ENCODE data around the gene NCBP2L.

The NCBP2L gene

DNA sequence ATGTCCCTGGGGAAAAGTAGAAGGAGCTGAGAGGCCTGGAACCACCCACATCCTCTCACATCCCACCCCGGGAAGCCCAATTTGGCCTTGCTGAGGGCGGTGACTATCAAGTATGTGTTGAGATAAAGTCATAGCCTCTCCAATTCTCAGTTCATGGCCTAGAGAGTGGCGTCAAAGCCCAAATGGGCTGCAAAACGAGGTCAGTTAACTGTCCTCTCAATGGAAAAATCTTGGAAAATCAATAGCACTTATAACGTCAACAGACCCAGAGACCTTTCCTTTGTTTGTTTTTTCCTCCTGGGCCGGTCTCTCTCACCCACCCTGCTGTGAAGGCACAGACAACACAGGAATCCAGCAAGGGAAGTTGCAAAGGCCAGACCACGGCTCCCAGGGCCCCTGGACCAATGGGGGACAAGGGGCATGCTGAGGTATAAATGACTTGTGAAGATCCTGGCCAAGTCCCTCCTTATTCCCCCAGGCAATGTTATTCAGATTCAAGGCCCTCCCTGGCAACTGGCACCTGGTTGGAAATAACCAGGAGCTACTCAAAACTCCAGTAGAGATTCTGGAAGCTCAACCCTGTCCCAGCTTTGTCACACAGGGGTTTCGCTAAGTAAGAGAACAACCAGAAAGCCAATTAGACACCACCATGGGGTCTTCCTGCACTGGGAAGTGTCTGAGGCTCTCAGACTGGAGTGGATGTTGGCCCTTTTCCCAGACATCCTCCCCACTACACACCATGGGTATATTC is 40.6 kb upstream of the NCBP2L start:
- TF ChIP-seq POU2F2 (IDR thresholded peaks at IDR 0.05; ENCODE audit: low read depth, low read length) = no peak
- TF ChIP-seq TAF1 (IDR thresholded peaks at IDR 0.05; ENCODE audit: low read depth, low read length) = no peak
- TF ChIP-seq POLR2A (IDR thresholded peaks at IDR 0.05; ENCODE audit: low read depth, low read length) = no peak
- no peak for TF ChIP-seq PAX5 (IDR thresholded peaks at IDR 0.05; ENCODE audit: insufficient read depth, low read length, severe bottlenecking)
- TF ChIP-seq SPI1 (IDR thresholded peaks at IDR 0.05; ENCODE audit: low read depth, low read length) = no peak
- TF ChIP-seq POLR2AphosphoS5 (IDR thresholded peaks at IDR 0.05; ENCODE audit: low read depth, low read length) = no peak
- no peak for FAIRE-seq
- DNase-seq (ENCODE audit: insufficient read length, low spot score) = no peak

DNA sequence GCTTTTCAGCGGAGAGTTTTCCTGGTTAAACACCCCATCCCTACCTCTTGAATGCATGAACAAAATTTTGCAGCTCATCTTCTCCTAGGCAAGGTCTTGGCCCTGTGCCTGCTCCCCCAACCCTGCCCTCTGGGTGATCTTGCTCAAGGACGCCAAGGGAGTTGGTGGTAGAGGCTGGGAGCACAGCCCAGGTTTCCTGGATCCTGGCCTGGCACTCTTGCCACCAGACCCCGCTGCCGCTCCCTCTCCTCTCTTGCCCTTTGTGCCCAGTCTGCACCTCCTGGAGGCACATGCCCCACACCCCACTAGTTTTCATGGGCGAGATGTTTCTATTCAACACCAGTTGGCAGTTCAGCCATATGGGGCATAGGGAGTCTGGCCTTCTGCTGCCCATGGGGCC is 39.3 kb upstream of the NCBP2L start:
- no peak for TF ChIP-seq PAX5 (IDR thresholded peaks at IDR 0.05; ENCODE audit: insufficient read depth, low read length, severe bottlenecking)
- TF ChIP-seq SPI1 (IDR thresholded peaks at IDR 0.05; ENCODE audit: low read depth, low read length) = no peak
- no peak for TF ChIP-seq POU2F2 (IDR thresholded peaks at IDR 0.05; ENCODE audit: low read depth, low read length)
- TF ChIP-seq POLR2A (IDR thresholded peaks at IDR 0.05; ENCODE audit: low read depth, low read length) = no peak
- TF ChIP-seq TAF1 (IDR thresholded peaks at IDR 0.05; ENCODE audit: low read depth, low read length) = no peak
- TF ChIP-seq POLR2AphosphoS5 (IDR thresholded peaks at IDR 0.05; ENCODE audit: low read depth, low read length) = no peak
- peak; percentile 40 for FAIRE-seq
- no peak for DNase-seq (ENCODE audit: insufficient read length, low spot score)

DNA sequence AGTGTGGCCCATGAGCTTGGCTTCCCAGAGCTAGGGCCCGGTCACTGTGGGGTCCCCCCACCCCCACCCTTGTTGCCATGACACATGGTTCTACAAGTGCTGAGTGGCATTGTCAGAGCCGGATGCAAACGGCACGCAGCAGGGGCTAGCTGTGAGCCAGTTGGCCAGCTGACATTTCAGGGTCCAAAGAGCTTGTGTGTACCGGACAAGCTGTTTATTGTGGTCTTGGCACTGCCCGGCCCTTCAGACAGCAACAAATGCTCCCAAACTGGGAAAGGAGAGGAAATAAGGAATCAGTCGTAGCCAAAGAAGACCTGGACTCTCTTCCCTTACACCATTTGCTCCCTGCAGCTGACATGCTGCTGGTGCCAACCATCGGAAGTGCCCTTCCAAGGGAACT is 38.8 kb upstream of the NCBP2L start:
- TF ChIP-seq PAX5 (IDR thresholded peaks at IDR 0.05; ENCODE audit: insufficient read depth, low read length, severe bottlenecking) (no peak), SPI1 (IDR thresholded peaks at IDR 0.05; ENCODE audit: low read depth, low read length) (no peak), TAF1 (IDR thresholded peaks at IDR 0.05; ENCODE audit: low read depth, low read length) (no peak), POLR2A (IDR thresholded peaks at IDR 0.05; ENCODE audit: low read depth, low read length) (no peak), POU2F2 (IDR thresholded peaks at IDR 0.05; ENCODE audit: low read depth, low read length) (no peak), POLR2AphosphoS5 (IDR thresholded peaks at IDR 0.05; ENCODE audit: low read depth, low read length) (no peak)
- DNase-seq (ENCODE audit: insufficient read length, low spot score) = no peak
- no peak for FAIRE-seq

DNA sequence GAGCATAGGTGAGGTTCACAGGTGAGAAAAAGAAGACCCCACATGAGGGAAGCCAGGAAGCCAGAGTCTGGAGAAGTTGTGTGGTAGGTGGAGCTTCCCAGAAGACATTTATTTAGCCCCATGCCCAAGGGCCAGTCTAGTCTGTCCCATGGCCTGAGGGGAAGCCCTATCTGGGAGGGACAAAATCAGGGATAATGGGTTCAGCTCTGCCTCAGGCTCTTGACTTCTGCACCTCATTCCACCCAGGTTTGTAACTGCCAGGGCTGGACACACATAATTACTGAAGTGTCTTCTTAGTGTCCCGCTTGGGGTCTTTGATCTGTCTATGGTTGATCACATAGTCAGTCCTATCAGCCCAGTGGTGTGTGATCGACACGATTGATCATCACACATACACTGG is 38.0 kb upstream of the NCBP2L start:
- no peak for FAIRE-seq
- no peak for DNase-seq (ENCODE audit: insufficient read length, low spot score)
- no peak for TF ChIP-seq TAF1 (IDR thresholded peaks at IDR 0.05; ENCODE audit: low read depth, low read length)
- TF ChIP-seq PAX5 (IDR thresholded peaks at IDR 0.05; ENCODE audit: insufficient read depth, low read length, severe bottlenecking) = no peak
- TF ChIP-seq POLR2A (IDR thresholded peaks at IDR 0.05; ENCODE audit: low read depth, low read length) = no peak
- TF ChIP-seq POLR2AphosphoS5 (IDR thresholded peaks at IDR 0.05; ENCODE audit: low read depth, low read length) = no peak
- no peak for TF ChIP-seq SPI1 (IDR thresholded peaks at IDR 0.05; ENCODE audit: low read depth, low read length)
- no peak for TF ChIP-seq POU2F2 (IDR thresholded peaks at IDR 0.05; ENCODE audit: low read depth, low read length)

DNA sequence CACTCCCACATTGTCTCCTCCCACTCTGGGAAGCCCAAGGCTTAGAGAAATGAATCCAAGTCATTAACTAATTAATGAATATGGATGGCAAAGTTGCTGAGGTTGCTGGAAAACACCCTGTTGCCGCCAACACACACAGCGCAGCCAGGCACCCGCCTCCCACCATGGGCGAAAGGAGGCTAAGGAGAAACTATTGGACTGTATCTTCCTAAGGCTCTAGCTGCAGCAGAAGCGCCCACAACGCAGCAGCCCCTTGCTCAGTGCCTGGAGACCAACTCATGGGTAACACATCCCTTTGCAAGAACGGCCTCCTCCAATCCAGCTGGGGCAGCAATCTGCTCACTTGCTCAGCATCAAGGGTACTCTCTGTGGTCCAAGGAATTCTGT is 36.1 kb upstream of the NCBP2L start:
- FAIRE-seq = peak; percentile 88
- TF ChIP-seq POU2F2 (IDR thresholded peaks at IDR 0.05; ENCODE audit: low read depth, low read length) = no peak
- no peak for TF ChIP-seq POLR2A (IDR thresholded peaks at IDR 0.05; ENCODE audit: low read depth, low read length)
- no peak for TF ChIP-seq SPI1 (IDR thresholded peaks at IDR 0.05; ENCODE audit: low read depth, low read length)
- TF ChIP-seq PAX5 (IDR thresholded peaks at IDR 0.05; ENCODE audit: insufficient read depth, low read length, severe bottlenecking) = no peak
- TF ChIP-seq TAF1 (IDR thresholded peaks at IDR 0.05; ENCODE audit: low read depth, low read length) = no peak

GRCh38 chrX:107742700-107743191 is 34.8 kb upstream of the NCBP2L start:
- TF ChIP-seq PAX5 (IDR thresholded peaks at IDR 0.05; ENCODE audit: insufficient read depth, low read length, severe bottlenecking) = no peak
- no peak for TF ChIP-seq POU2F2 (IDR thresholded peaks at IDR 0.05; ENCODE audit: low read depth, low read length)
- no peak for TF ChIP-seq TAF1 (IDR thresholded peaks at IDR 0.05; ENCODE audit: low read depth, low read length)
- TF ChIP-seq POLR2A (IDR thresholded peaks at IDR 0.05; ENCODE audit: low read depth, low read length) = no peak
- no peak for TF ChIP-seq SPI1 (IDR thresholded peaks at IDR 0.05; ENCODE audit: low read depth, low read length)
- no peak for TF ChIP-seq POLR2AphosphoS5 (IDR thresholded peaks at IDR 0.05; ENCODE audit: low read depth, low read length)
- DNase-seq (ENCODE audit: insufficient read length, low spot score) (no peak), FAIRE-seq (no peak)

More for the DNA sequence above, 36.1 kb upstream of the NCBP2L start:
- no peak for DNase-seq (ENCODE audit: insufficient read length, low spot score)

DNA sequence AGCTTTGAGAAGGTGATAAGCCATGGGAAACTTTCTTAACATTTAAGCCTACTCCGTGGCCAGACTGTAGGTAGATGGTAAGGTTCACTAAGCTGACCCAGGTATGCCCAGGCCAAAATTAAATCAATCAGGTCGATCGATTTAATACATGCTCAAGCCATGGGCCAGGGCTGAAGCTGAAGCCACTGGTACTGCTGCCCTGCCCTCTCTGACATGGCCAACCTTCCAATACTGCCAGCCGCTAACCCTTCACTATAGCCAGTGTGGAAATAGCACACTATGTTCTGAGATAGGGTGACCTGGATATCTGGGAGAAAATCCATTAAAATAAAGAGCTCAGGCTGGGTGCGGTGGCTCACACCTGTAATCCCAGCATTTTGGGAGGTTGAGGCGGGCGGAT is 33.5 kb upstream of the NCBP2L start:
- TF ChIP-seq POU2F2 (IDR thresholded peaks at IDR 0.05; ENCODE audit: low read depth, low read length) (no peak), POLR2A (IDR thresholded peaks at IDR 0.05; ENCODE audit: low read depth, low read length) (no peak), SPI1 (IDR thresholded peaks at IDR 0.05; ENCODE audit: low read depth, low read length) (no peak), TAF1 (IDR thresholded peaks at IDR 0.05; ENCODE audit: low read depth, low read length) (no peak), PAX5 (IDR thresholded peaks at IDR 0.05; ENCODE audit: insufficient read depth, low read length, severe bottlenecking) (no peak), POLR2AphosphoS5 (IDR thresholded peaks at IDR 0.05; ENCODE audit: low read depth, low read length) (no peak)
- DNase-seq (ENCODE audit: insufficient read length, low spot score) (no peak), FAIRE-seq (no peak)

DNA sequence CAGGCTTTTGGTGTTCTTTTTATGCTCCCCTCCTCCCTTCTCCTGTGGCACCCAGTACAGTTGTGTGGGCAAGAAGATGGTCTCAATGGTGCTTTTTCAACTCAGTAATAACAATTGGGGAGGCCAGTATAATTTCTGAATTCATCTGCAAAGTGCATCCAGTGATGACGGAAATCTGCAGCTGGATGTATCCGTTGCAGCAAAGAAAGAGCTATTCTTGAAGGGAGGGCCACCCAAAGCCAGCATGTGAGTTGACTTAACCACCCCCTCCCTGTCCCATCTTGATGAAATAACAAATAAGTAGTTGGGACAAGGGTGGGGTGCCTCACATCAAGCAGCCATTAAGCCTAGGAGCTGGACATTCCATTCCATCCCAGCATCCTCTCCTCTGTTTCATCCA is 32.7 kb upstream of the NCBP2L start:
- TF ChIP-seq PAX5 (IDR thresholded peaks at IDR 0.05; ENCODE audit: insufficient read depth, low read length, severe bottlenecking) = no peak
- no peak for TF ChIP-seq POLR2A (IDR thresholded peaks at IDR 0.05; ENCODE audit: low read depth, low read length)
- TF ChIP-seq SPI1 (IDR thresholded peaks at IDR 0.05; ENCODE audit: low read depth, low read length) = no peak
- no peak for TF ChIP-seq POU2F2 (IDR thresholded peaks at IDR 0.05; ENCODE audit: low read depth, low read length)
- no peak for TF ChIP-seq TAF1 (IDR thresholded peaks at IDR 0.05; ENCODE audit: low read depth, low read length)
- TF ChIP-seq POLR2AphosphoS5 (IDR thresholded peaks at IDR 0.05; ENCODE audit: low read depth, low read length) = no peak
- FAIRE-seq (no peak), DNase-seq (ENCODE audit: insufficient read length, low spot score) (no peak)

- DNase-seq (ENCODE audit: insufficient read length, low spot score) (no peak), FAIRE-seq (peak; percentile 9)
- TF ChIP-seq TAF1 (IDR thresholded peaks at IDR 0.05; ENCODE audit: low read depth, low read length) (no peak), POU2F2 (IDR thresholded peaks at IDR 0.05; ENCODE audit: low read depth, low read length) (no peak), PAX5 (IDR thresholded peaks at IDR 0.05; ENCODE audit: insufficient read depth, low read length, severe bottlenecking) (no peak), POLR2A (IDR thresholded peaks at IDR 0.05; ENCODE audit: low read depth, low read length) (no peak), SPI1 (IDR thresholded peaks at IDR 0.05; ENCODE audit: low read depth, low read length) (no peak), POLR2AphosphoS5 (IDR thresholded peaks at IDR 0.05; ENCODE audit: low read depth, low read length) (no peak)
Observed at GRCh38 chrX:107747596-107748161, 29.9 kb upstream of the NCBP2L start.
